Inflammatory macrophage treated with lipopolysaccharide for 4 hours (primary cell): ENCODE data around the gene KRTAP10-3.

Experiments used
- DNase-seq: peaks from one replicate; pipeline ENCODE4 v3.0.0-alpha.2; 2020

The KRTAP10-3 gene

DNA sequence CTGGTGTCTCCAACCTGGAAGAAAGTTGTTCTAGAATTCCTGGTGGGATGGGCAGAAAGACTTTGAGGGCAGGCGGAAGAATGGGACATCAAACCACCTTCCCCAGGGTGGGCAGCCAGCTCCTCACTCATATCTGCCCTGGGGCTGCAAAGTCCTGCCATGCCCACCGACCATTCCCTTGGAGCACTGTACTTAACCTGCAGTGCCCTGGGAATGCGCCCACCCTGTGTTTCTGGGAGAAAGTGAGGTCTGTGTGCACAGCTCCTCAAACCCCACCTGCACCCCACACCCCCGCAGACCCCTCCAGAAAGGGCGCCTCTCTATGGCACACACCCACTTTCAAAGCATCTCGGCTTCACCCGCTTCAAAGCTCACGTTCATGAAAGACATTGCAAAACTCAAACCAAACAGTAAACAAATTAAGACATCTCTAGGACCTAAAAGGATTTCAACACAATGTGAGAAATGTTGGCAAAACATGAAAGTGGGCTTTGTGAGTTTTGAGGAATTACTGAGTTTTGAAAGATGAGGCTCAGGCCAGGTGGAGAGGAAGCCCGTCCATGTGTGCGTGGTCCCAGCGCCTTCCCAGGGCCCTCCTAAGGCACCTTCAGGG, 43.7 kb downstream of the KRTAP10-3 start:
- DNase-seq: no peak

DNA sequence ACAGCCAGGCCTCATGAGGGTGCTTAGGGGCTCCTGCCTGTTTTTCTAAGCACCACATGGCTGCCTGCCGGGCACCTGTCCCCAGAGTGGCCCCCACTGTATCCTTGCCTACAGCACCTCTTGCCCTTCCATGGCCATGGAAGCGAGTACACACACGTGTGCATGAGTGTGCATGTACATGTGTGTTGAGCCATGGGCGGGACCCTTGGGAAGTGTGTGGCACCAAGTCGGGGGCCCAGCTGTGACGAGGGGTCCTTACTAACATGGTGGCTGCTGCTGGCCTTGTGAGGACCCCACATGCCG, 44.4 kb downstream of the KRTAP10-3 start:
- no peak for DNase-seq

- no peak for DNase-seq
Observed at GRCh38 chr21:44513389-44514217, 45.0 kb downstream of the KRTAP10-3 start.

DNA sequence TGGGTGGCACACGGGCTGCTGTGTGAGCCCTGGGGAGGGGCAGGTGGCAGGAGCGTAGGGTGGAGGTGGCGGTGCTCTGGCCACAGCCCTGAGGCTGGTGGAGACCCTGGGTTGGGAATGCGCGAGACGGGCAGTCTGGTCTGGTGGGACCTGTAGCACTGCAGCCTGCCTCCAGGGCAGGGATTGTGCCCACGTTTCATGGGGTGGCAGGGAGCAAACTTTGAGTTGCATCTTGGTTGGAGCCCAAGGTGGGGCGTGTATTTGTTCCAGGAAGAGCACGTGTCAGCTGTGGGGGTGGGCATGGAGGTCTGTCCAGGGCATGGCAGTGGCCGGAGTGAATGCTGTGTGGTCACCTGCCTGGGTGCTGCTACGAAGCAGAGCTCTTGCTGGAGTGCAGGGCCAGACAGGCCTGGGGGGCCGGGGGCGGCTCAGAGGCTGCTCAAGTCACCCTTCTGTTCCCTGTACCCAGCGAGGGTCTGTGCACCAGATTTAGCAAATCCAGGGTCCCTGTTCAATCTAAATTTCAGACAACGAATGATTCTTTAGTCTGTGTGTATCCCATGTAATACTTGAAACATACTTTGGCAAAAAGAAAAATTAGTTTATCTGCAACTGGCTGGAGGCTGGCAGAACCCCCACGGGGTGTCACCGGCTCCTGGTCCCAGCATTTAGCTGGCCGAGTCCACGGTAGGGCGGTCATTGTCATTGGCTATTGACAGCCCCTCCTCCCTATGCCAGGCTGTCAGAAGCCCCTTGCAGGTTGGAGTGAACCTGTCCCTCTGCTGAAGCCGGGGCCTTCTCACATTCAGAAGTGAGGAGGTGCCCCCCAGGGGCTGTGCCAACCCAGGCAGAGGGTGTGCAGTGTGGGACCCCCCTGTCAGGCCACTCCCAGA, 45.9 kb downstream of the KRTAP10-3 start:
- no peak for DNase-seq

- DNase-seq: no peak
Observed at GRCh38 chr21:44511938-44512275, 46.7 kb downstream of the KRTAP10-3 start.

DNA sequence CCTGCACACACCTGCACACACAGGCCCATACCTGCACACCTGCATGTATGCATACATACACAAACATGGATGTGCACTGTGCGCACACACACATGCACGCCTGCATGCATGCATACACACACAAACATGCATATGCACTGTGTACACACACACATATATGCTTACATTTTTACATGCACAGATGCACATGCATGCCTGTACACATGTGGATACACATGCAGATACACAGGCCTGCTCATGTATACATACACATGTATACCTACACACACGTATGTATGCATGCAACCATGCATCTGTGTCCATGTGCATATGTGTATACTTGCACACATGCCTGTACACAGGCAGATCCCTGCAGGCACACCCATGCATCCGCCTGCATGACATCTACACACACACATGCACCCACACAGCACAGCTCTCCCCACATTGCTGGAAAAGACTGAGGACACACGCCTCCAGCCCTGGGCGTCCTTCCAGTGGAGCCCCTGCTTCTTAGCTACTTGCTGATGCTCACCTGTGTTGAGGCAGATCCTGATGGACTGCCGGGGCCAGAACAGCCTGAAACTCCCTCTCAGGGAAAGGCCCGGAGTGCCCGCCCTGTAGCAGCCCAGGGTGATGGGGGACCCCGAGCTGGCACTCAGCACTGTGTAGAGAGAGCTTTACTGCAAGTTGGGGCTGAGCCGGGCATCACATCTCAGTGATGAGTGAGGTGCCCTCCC, 47.2 kb downstream of the KRTAP10-3 start:
- DNase-seq: no peak

GRCh38 chr21:44510508-44511218, 47.9 kb downstream of the KRTAP10-3 start:
- peak; percentile 13 for DNase-seq

DNA sequence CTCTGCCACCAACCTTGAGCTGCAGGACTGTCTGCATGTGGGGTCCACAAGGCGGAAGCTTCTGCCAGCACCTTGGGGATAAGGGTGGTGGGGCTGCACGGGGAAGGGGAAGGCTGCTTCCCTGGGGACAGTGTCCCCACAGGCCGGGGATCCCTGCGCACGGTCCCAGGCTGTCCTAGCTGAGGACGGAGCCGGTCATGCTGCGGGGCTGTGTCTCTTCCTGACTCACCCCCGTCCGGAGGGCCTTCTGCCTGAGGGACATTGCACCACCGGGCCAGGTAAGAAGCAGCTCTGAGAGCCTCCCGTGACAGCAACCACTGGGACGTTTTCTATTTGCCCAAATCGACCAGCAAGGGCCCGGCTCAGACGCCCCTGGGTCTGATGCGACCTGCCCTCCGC, 48.5 kb downstream of the KRTAP10-3 start:
- no peak for DNase-seq

DNA sequence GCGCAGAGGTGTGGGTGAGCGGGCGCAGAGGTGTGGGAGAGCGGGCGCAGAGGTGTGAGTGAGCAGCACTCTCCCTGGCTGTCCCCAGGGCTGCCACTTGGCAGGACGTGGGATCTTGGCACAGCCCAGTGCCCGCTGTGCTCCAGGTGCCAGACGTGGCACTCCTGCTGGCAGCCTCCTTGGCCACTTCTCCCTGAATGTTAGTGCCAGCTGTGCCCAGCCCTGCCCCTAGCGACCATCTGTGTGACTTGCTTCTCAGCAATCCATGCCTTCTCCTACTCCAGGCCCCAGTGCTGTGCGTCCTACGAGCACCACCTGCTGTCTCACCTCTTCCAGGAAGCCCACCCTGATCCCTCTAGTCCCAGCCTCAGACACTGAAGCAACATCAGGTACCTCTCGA, 49.1 kb downstream of the KRTAP10-3 start:
- no peak for DNase-seq

GRCh38 chr21:44508711-44509445, 49.7 kb downstream of the KRTAP10-3 start:
- DNase-seq: no peak

DNA sequence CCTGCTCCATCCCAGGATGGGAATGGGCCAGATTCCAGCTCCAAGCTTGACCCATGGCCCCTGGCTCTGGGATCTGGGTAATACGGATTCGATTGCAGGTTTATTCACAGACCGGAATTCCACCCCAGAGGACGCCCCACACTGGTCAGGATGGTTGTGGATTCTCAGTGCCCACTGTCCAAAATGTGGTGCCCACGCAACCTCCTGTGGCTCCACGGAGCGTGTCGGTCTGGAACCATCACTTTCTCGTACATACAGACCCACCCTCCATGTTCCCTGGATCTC, 50.2 kb downstream of the KRTAP10-3 start:
- DNase-seq: no peak
